Ovary (tissue), 3 donors: ENCODE data around the gene CALML5.

Experiments
- CTCF ChIP-seq, 3 donors: fragments of 450-650 bp in 2 of 3; fragments of 200-600 bp in 1 of 3; IDR thresholded peaks; one replicate each; pipeline versions ENCODE4 v1.5.1 to v1.8.0; 2016 to 2022; ENCODE audit warnings: antibody characterized with exemption in 3 of 3, mild to moderate bottlenecking in 1 of 3
- POLR2A ChIP-seq: fragments of 450-650 bp; IDR thresholded peaks from one replicate; pipeline ENCODE4 v1.6.1; 2017; ENCODE audit warnings: antibody characterized with exemption, mild to moderate bottlenecking, moderate library complexity
- donor health status: DM: no; HTN: no; CAD: no.

- no peak for TF ChIP-seq CTCF (IDR thresholded peaks at IDR 0.05)
- TF ChIP-seq POLR2A = no peak
Observed at GRCh38 chr10:5523796-5524574, 24.6 kb upstream of the CALML5 start.
